Stimulated activated naive CD8-positive, alpha-beta T cell treated with anti-CD3 and anti-CD28 coated beads, Interleukin-15, amount 100 ng/mL, for 72 hours (primary cell): ENCODE results near the gene EHD2.

Experiments
- ATAC-seq: fragments of 150-1000 bp; cut with Tn5 transposase; 2 replicates; pipeline ENCODE4 v1.10.0; 2021; ENCODE audit warnings: mild to moderate bottlenecking, moderate library complexity
- DNase-seq, 2 donors: peaks; one replicate each; pipeline ENCODE4 v3.0.0; 2021 to 2022
- H3K27ac Mint-ChIP-seq, 2 donors: one replicate each; pipeline ENCODE4 v1.8.0; 2022; ENCODE audit warnings: mild to moderate bottlenecking in 2 of 2, mixed read lengths in 2 of 2, moderate library complexity in 2 of 2
- H3K27me3 Mint-ChIP-seq: one replicate; pipeline ENCODE4 v1.8.0; 2022; ENCODE audit warnings: mixed read lengths
- H3K4me1 Mint-ChIP-seq: one replicate; pipeline ENCODE4 v1.8.0; 2022; ENCODE audit warnings: mild to moderate bottlenecking, mixed read lengths
- H3K4me3 Mint-ChIP-seq, 2 donors: one replicate each; pipeline ENCODE4 v1.8.0; 2022; ENCODE audit warnings: mild to moderate bottlenecking in 2 of 2, mixed read lengths in 2 of 2, moderate library complexity in 1 of 2
- H3K9me3 Mint-ChIP-seq, 2 donors: one replicate each; pipeline ENCODE4 v1.8.0; 2022; ENCODE audit warnings: mixed read lengths in 2 of 2

Gene EHD2

DNA sequence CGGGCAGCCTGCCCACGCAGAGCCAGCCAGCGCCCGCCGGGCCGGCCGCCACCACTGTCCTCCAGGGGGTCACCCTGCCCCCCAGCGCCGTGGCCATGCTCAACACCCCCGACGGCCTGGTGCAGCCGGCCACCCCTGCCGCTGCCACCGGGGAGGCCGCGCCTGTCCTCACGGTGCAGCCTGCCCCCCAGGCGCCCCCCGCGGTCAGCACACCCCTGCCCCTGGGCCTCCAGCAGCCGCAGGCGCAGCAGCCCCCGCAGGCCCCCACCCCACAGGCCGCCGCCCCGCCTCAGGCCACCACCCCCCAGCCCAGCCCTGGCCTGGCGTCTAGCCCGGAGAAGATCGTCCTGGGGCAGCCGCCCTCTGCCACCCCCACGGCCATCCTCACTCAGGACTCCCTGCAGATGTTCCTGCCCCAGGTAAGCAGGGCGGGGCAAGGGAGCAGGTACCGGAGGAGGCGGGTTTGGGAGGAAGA is 32.3 kb upstream of the EHD2 start:
- Mint-ChIP-seq H3K27me3 (no peaks in the 10 kb centered on the region), H3K27ac (peak overlapping the region in 1 of 2 donors; percentile 48), H3K4me1 (no peaks in the 10 kb centered on the region)

GRCh38 chr19:47681388-47681787 is 31.8 kb upstream of the EHD2 start:
- H3K9me3 Mint-ChIP-seq = no peaks in the 10 kb centered on the region
- H3K27me3 Mint-ChIP-seq = no peaks in the 10 kb centered on the region
- ATAC-seq = peak; percentile 27
- no peak for DNase-seq
- H3K4me3 Mint-ChIP-seq = no peak overlapping the region
- H3K27ac Mint-ChIP-seq = peak overlapping the region in 1 of 2 donors; percentile 48
- H3K4me1 Mint-ChIP-seq = no peaks in the 10 kb centered on the region

More for the DNA sequence above, 32.3 kb upstream of the EHD2 start:
- Mint-ChIP-seq H3K4me3 (no peak overlapping the region), H3K9me3 (no peaks in the 10 kb centered on the region)
- ATAC-seq (peak; percentile 65), DNase-seq (no peak)

- Mint-ChIP-seq H3K27ac (no peak overlapping the region), H3K4me1 (no peaks in the 10 kb centered on the region), H3K4me3 (no peak overlapping the region), H3K27me3 (no peaks in the 10 kb centered on the region), H3K9me3 (no peaks in the 10 kb centered on the region)
- no peak for ATAC-seq
- DNase-seq = no peak
These were observed 31.3 kb upstream of the EHD2 start for GRCh38 chr19:47681936-47682335.

DNA sequence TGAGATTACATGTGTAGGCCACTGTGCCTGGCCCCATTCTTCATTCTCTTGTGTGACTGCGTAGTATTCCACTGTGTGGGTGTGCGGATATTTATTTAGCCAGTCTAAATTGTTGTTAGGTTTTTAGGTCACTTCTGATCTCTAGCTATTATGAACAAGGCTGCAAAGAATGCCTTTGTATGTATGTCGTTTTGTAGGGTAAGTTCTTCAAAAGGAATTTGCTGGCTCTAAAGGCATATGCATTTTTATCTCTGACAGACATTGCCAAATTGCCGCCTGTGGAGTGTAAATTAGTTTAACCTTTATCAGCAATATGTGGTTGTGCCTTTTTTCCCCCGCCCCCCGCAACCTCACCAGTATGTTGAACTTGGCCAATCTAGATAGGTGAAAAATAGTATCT is 30.3 kb upstream of the EHD2 start:
- no peak overlapping the region for H3K4me3 Mint-ChIP-seq
- ATAC-seq = no peak

DNA sequence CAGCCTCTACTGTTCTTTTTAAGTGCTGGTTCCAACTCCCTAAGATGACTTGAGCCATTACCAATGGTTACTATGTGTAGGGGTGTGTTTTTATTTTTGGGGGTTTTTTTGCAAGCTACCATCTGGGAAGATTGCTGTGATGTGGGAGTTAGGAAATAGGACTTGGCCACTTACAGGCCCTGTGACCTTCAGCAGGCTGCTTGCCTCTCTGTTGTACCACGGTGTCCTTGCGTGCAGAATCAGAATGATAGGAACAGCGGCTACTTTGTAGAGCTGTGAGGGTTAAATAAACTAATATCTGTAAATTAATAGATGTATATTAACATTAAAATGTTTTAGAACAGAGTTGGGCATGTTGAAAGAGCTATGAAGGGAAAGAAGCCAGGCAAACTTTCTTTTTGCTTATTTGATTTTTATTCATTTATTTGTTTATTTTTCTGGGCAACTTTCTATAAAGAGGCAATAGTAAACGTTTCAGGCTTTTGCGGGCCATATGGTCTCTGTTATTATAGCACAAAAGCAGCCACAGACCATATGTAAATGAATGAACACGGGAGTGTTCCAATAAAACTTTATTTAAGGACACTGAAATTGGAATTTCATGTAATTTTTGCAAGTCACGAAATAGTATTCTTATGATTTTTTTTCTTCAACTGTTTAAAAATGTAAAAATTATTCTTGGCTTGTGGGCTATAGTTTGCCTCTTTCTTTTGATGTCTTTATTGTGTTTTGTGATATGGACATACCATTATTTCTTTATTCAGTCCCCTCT is 26.4 kb upstream of the EHD2 start:
- no peaks in the 10 kb centered on the region for H3K27me3 Mint-ChIP-seq
- H3K4me1 Mint-ChIP-seq = no peaks in the 10 kb centered on the region
- DNase-seq (no peak), ATAC-seq (no peak)
- no peak overlapping the region for H3K4me3 Mint-ChIP-seq
- no peaks in the 10 kb centered on the region for H3K9me3 Mint-ChIP-seq
- peak overlapping the region in 1 of 2 donors; percentile 61 for H3K27ac Mint-ChIP-seq

More for the DNA sequence above, 30.3 kb upstream of the EHD2 start:
- Mint-ChIP-seq H3K4me1 (no peaks in the 10 kb centered on the region), H3K9me3 (no peaks in the 10 kb centered on the region), H3K27ac (no peak overlapping the region), H3K27me3 (no peaks in the 10 kb centered on the region)
- no peak for DNase-seq

GRCh38 chr19:47687906-47688305 is 25.3 kb upstream of the EHD2 start:
- DNase-seq (no peak), ATAC-seq (no peak)
- no peak overlapping the region for H3K27ac Mint-ChIP-seq
- no peak overlapping the region for H3K4me3 Mint-ChIP-seq
- H3K27me3 Mint-ChIP-seq = no peaks in the 10 kb centered on the region
- H3K4me1 Mint-ChIP-seq = no peaks in the 10 kb centered on the region
- no peaks in the 10 kb centered on the region for H3K9me3 Mint-ChIP-seq

GRCh38 chr19:47691090-47691489 is 22.1 kb upstream of the EHD2 start:
- no peaks in the 10 kb centered on the region for H3K9me3 Mint-ChIP-seq
- no peak for DNase-seq
- no peak for ATAC-seq
- no peak overlapping the region for H3K27ac Mint-ChIP-seq
- H3K4me1 Mint-ChIP-seq = no peaks in the 10 kb centered on the region
- H3K4me3 Mint-ChIP-seq = no peak overlapping the region
- H3K27me3 Mint-ChIP-seq = no peaks in the 10 kb centered on the region

DNA sequence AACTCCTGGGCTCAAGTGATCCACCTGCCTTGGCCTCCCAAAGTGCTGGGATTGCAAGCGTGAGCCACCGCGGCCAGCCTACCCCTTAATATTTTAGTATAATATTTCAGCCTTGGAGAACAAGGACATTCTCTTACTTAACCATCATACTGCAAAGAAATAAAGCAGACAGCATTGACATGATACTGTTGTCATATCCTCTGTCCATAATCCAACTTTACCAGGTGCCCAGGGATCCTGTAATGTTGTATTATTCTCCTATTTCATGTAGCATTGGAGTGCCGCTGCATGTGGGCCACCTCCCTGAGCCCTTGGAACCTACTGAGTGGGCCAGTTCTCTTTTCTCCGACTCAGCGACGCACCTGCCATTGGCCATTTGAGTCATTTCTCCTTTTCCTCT is 21.4 kb upstream of the EHD2 start:
- Mint-ChIP-seq H3K27me3 (no peaks in the 10 kb centered on the region), H3K9me3 (no peaks in the 10 kb centered on the region), H3K4me1 (no peaks in the 10 kb centered on the region), H3K27ac (no peak overlapping the region), H3K4me3 (no peak overlapping the region)
- no peak for ATAC-seq
- no peak for DNase-seq

GRCh38 chr19:47693489-47693888 is 19.7 kb upstream of the EHD2 start:
- no peak for DNase-seq
- Mint-ChIP-seq H3K4me3 (no peak overlapping the region), H3K4me1 (peaks cover 8% of the 10 kb centered on the region), H3K27ac (no peak overlapping the region), H3K9me3 (no peaks in the 10 kb centered on the region), H3K27me3 (no peaks in the 10 kb centered on the region)
- ATAC-seq = no peak

- H3K9me3 Mint-ChIP-seq = no peaks in the 10 kb centered on the region
- H3K27me3 Mint-ChIP-seq = no peaks in the 10 kb centered on the region
- H3K27ac Mint-ChIP-seq = no peak overlapping the region
- H3K4me1 Mint-ChIP-seq = peaks cover 8% of the 10 kb centered on the region
- H3K4me3 Mint-ChIP-seq = no peak overlapping the region
- ATAC-seq (peak; percentile 21), DNase-seq (no peak)
These were observed 19.3 kb upstream of the EHD2 start for GRCh38 chr19:47693903-47694302.

- ATAC-seq = peak; percentile 21
- H3K27ac Mint-ChIP-seq = no peak overlapping the region
These were observed 18.6 kb upstream of the EHD2 start for GRCh38 chr19:47694466-47695273.

DNA sequence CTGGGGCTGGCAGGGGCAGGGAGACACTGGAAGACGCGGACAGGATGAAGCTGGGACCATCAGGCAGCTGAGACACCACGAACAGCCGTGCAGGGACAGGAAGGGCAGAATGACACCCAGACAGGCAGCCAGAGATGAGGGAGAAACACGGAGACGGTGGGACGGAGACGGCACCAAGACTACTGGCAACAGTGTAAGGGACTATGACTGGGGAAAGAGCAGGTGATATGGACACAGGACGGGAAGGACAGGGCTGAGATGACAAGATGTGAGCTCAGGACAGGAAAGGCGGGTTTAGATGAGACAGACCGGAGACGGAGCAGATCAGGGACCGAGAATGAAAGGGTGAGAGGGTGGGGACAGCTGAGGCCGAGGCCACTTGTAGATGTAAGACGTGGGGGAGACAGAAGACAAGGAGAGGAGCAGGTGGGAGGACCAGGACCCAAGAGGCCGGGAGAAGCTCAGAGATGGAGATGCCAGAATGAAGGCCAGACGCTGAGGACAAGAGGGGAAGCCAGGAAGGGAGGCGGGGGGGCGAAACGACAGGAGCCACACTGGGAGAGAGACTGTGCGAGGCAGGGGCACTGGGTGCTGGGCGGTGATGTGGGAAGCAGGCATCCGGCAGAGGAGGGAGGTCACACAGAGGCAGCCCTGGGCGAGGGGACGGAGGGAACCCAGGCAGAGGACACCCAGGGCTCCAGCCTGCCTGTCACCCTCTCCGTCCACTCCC is 17.5 kb upstream of the EHD2 start:
- ATAC-seq (no peak), DNase-seq (no peak)
- H3K27me3 Mint-ChIP-seq = no peaks in the 10 kb centered on the region
- no peaks in the 10 kb centered on the region for H3K9me3 Mint-ChIP-seq
- peaks cover 8% of the 10 kb centered on the region for H3K4me1 Mint-ChIP-seq
- peak overlapping the region in 1 of 2 donors; percentile 22 for H3K27ac Mint-ChIP-seq
- H3K4me3 Mint-ChIP-seq = no peak overlapping the region

More at GRCh38 chr19:47694466-47695273, 18.6 kb upstream of the EHD2 start:
- H3K4me3 Mint-ChIP-seq = no peak overlapping the region
- peaks cover 8% of the 10 kb centered on the region for H3K4me1 Mint-ChIP-seq
- DNase-seq = no peak
- no peaks in the 10 kb centered on the region for H3K27me3 Mint-ChIP-seq
- H3K9me3 Mint-ChIP-seq = no peaks in the 10 kb centered on the region

DNA sequence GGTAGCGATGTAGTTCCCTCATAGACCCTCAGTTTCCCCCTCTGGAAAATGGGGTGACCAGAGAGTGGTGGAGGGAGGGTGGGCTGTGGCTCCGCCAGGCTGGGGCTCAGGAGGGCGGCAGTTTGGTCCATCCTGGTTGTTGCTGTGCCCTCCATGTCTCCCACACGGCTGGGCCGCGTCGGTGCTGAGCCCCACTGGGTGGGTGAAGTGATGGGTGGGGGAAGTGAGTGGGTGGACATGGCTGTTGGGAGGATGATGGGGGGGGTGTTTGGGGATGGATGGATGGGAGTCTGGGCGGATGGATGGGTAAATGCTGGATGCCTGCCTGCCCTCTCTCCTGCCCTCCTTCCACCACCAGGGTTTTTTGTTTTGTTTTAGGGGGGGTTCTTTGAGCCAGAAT is 16.6 kb upstream of the EHD2 start:
- H3K4me1 Mint-ChIP-seq = peaks cover 8% of the 10 kb centered on the region
- H3K9me3 Mint-ChIP-seq = no peaks in the 10 kb centered on the region
- ATAC-seq = no peak
- no peak overlapping the region for H3K4me3 Mint-ChIP-seq
- H3K27ac Mint-ChIP-seq = no peak overlapping the region
- H3K27me3 Mint-ChIP-seq = no peaks in the 10 kb centered on the region
- DNase-seq = no peak

- H3K4me3 Mint-ChIP-seq = no peak overlapping the region
- H3K9me3 Mint-ChIP-seq = no peaks in the 10 kb centered on the region
- H3K4me1 Mint-ChIP-seq = peaks cover 8% of the 10 kb centered on the region
- H3K27me3 Mint-ChIP-seq = no peaks in the 10 kb centered on the region
- peak; percentile 56 for ATAC-seq
- DNase-seq = peak; percentile 46 to 59
- peak overlapping the region in 1 of 2 donors; percentile 67 for H3K27ac Mint-ChIP-seq
These were observed 15.2 kb upstream of the EHD2 start for GRCh38 chr19:47697863-47698609.
